Measurements from ENCODE around the gene CLIP2.
"Not testable (repeated sequence)": the region's sequence is repeated elsewhere in the genome, so short reads cannot be mapped to it uniquely, and the experiment has no call there.

DNA sequence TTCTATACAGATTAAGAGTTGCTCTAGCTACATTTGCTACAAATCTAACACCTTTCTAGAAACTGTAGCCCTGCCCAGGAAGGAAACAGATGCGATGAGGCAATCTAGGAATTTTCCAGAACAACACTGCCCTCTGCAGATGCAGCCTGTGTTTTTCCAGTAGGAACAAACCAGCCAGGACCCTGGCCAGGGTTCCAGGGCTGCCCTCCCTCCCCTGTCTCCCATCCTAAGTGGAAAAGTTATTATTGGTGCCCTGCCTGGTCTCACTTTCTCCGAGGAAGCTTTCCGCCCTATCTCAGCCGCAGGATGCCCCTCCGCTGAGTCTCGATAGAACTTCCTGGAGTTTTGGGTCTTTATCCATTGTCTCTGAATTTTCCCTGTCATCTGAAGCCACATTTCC, 104.5 kb downstream of the CLIP2 start:
- not testable (repeated sequence) for TF ChIP-seq TAF1 (IDR thresholded peaks at IDR 0.05; ENCODE audit: borderline replicate concordance, low read depth, low read length); GATA2 (CRISPR knock-in tag; IDR thresholded peaks at IDR 0.05); POLR2AphosphoS5 (IDR thresholded peaks at IDR 0.05; ENCODE audit: low read depth, low read length); YY1 (IDR thresholded peaks at IDR 0.05; ENCODE audit: low read depth); SIN3A (IDR thresholded peaks at IDR 0.05; ENCODE audit: borderline replicate concordance, low read depth, low read length); GABPA (IDR thresholded peaks at IDR 0.05; ENCODE audit: low read depth)
- TF ChIP-seq CTCF (IDR thresholded peaks at IDR 0.05), result peak; percentile 46
